Heart left ventricle (tissue), 16 donors: ENCODE measurements around the gene CHRNA7. TPM values are rescaled to one million over a fixed set of nuclear protein-coding genes. Genes with fewer than 3 reads are reported as not detected.

ENCODE experiments used
- ATAC-seq, 4 donors: fragments of 200-7000 bp; cut with Tn5 transposase; one replicate each; pipeline ENCODE4 v1.9.1; 2020 to 2022; ENCODE audit warnings: moderate library complexity in 4 of 4, mild to moderate bottlenecking in 3 of 4, moderate number of reproducible peaks in 1 of 4
- DNase-seq, 5 donors: peaks; one replicate each; pipeline ENCODE4 v3.0.0-alpha.2; 2020
- H3K27ac ChIP-seq, 12 donors: fragments of 200-600 bp; sonication (generic) in 4 of 12; one replicate each; pipeline versions ENCODE4 v1.5.0 to v1.8.0; 2016 to 2022; ENCODE audit warnings: mild to moderate bottlenecking in 2 of 12
- H3K27me3 ChIP-seq, 9 donors: fragments of 200-600 bp; sonication (generic) in 2 of 9; one replicate each; pipeline versions ENCODE4 v1.5.1 to v1.8.0; 2016 to 2022; ENCODE audit warnings: mild to moderate bottlenecking in 3 of 9
- H3K36me3 ChIP-seq, 9 donors: fragments of 200-600 bp; sonication (generic) in 2 of 9; one replicate each; pipeline versions ENCODE4 v1.5.0 to v1.8.0; 2018 to 2022; ENCODE audit warnings: mild to moderate bottlenecking in 2 of 9
- H3K4me1 ChIP-seq, 12 donors: fragments of 200-600 bp; sonication (generic) in 4 of 12; one replicate each; pipeline versions ENCODE4 v1.5.0 to v1.8.0; 2016 to 2022; ENCODE audit warnings: mild to moderate bottlenecking in 3 of 12
- H3K4me3 ChIP-seq, 12 donors: fragments of 200-600 bp; sonication (generic) in 4 of 12; one replicate each; pipeline versions ENCODE4 v1.5.0 to v1.8.0; 2017 to 2022; ENCODE audit warnings: mild to moderate bottlenecking in 9 of 12, moderate library complexity in 4 of 12
- H3K9me3 ChIP-seq, 12 donors: fragments of 200-600 bp; sonication (generic) in 4 of 12; one replicate each; pipeline versions ENCODE4 v1.5.0 to v1.8.0; 2016 to 2022; ENCODE audit warnings: mild to moderate bottlenecking in 1 of 12
- CTCF ChIP-seq, 12 donors: fragments of 200-600 bp; sonication (generic) in 4 of 12; IDR thresholded peaks; one replicate each; pipeline versions ENCODE4 v1.5.0 to v1.8.0; 2018 to 2022; ENCODE audit warnings: antibody characterized with exemption in 12 of 12, mild to moderate bottlenecking in 5 of 12
- POLR2A ChIP-seq, 2 donors: fragments of 450-650 bp; IDR thresholded peaks; one replicate each; pipeline ENCODE4 v1.6.1; 2017; ENCODE audit warnings: antibody characterized with exemption in 2 of 2, mild to moderate bottlenecking in 2 of 2, moderate library complexity in 2 of 2
- WGBS, 4 donors: extraction: QIAGEN DNeasy Blood & Tissue Kit in 2 of 4; methylation state at CpG; one replicate each; pipeline versions ENCODE4 v1.1.5 to v1.1.7; 2013 to 2018; 5-methylcytosine and 5-hydroxymethylcytosine counted together
- intact Hi-C, 10 donors: fragments of 100-400 bp; cut with DNase I; formaldehyde crosslinking; loops; one replicate each; pipeline versions ENCODE4 v1.11.1 to v1.14.2; 2022
- polyA plus RNA-seq, 2 donors: library from polyadenylated mRNA; stranded (reverse); fragments of 200-250 nt; gene quantifications; one replicate each; pipeline ENCODE4 v1.2.3, GENCODE V29; 2013
- total RNA-seq, 9 donors: library from RNA; depleted of rRNA in 2 of 9; stranded (reverse); fragments of >200 nt in 2 of 9; fragmentation: NEBNext Ultra II Directional in 3 of 9; extraction: Animal tissue kit (Norgen Biotek cat#: 25700) in 3 of 9; gene quantifications; one replicate each; pipeline versions ENCODE4 v1.1.0 to v1.2.4, GENCODE V29; 2016 to 2023
- donor health status: ischemic (EF 13 %, LVEDD 7.1; RV severe dilation, severe dysfunction).
- donor health status: healthy with polysubstance abuse.
- donor health status: DM: no; HTN: yes; CAD: no.
- donor health status: DM: no; HTN: no; CAD: no.
- donor health status: ischemic (EF 25% LVEDD 6.9; RV normal size, moderate dysfunction).
- donor health status: ischemic (EF 25% LVEDD 5.7; RV mildly dilated, moderate dysfunction).
- donor health status: healthy.
- donor health status: DM: yes; HTN: yes; CAD: no.
- donor health status: ischemic (EF 35%, LVEDD 5.7; RV mildly dilated, moderate dysfunction).
- donor health status: nonischemic (EF 11% LVEDD 7.7; RV severe dilation, severe dysfunction).
- donor health status: DM: yes; HTN: yes; CAD: no.
- donor health status: PGD.
- donor health status: ischemic (EF 29% LVEDD 5.4; RV normal size, mild dysfunction).
- donor health status: nonischemic (EF 23%, LVEDD 6.1; RV moderate dilation, normal function).

CHRNA7 gene
- total and polyA plus RNA-seq, 11 donors = 0.25 to 2.1 (median 0.98) TPM

GRCh38 chr15:32105258-32106241, 75.2 kb downstream of the CHRNA7 start:
- intact Hi-C loops = no loop called here
- Histone ChIP-seq H3K9me3 (no peaks in the 10 kb centered on the region), H3K36me3 (no peaks in the 10 kb centered on the region), H3K27ac (no peak overlapping the region), H3K4me1 (peaks cover 0 to 16% (median 6%) of the 10 kb centered on the region in 12 donors), H3K4me3 (no peak overlapping the region), H3K27me3 (no peaks in the 10 kb centered on the region)
- 37 to 57% (median 46%) methylated on average over 11 of the region's 11 CpGs for WGBS, 4 donors
- TF ChIP-seq CTCF (IDR thresholded peaks at IDR 0.05) (no peak), POLR2A (IDR thresholded peaks at IDR 0.05) (no peak)
- peak; percentile 28 to 90 (median 39) for DNase-seq
- ATAC-seq = peak; percentile 80 to 95 (median 86)

- TF ChIP-seq POLR2A (IDR thresholded peaks at IDR 0.05) (no peak), CTCF (IDR thresholded peaks at IDR 0.05) (no peak)
- Histone ChIP-seq H3K36me3 (no peaks in the 10 kb centered on the region), H3K4me3 (no peak overlapping the region), H3K4me1 (peaks cover 0 to 16% (median 6%) of the 10 kb centered on the region in 12 donors), H3K27ac (no peak overlapping the region), H3K9me3 (no peaks in the 10 kb centered on the region), H3K27me3 (no peaks in the 10 kb centered on the region)
- DNase-seq (no peak), ATAC-seq (no peak)
- intact Hi-C loops = no loop called here
- WGBS, 4 donors = 51 to 63% (median 58%) methylated on average over 10 of the region's 10 CpGs
Observed at GRCh38 chr15:32106401-32107381, 76.4 kb downstream of the CHRNA7 start.

GRCh38 chr15:32107477-32108080, 77.3 kb downstream of the CHRNA7 start:
- Histone ChIP-seq H3K27me3 (peaks cover 0 to 3% (median 0%) of the 10 kb centered on the region in 9 donors), H3K27ac (no peak overlapping the region), H3K4me1 (peaks cover 0 to 16% (median 6%) of the 10 kb centered on the region in 12 donors), H3K9me3 (no peaks in the 10 kb centered on the region), H3K4me3 (no peak overlapping the region), H3K36me3 (no peaks in the 10 kb centered on the region)
- intact Hi-C loops = no loop called here
- DNase-seq (no peak), ATAC-seq (no peak)
- TF ChIP-seq POLR2A (IDR thresholded peaks at IDR 0.05) (no peak), CTCF (IDR thresholded peaks at IDR 0.05) (no peak)
- 93 to 95% (median 94%) methylated on average over 13 of the region's 13 CpGs for WGBS, 4 donors
